CD4-positive, alpha-beta T cell treated with Interleukin-17A for 4 hours (primary cell): ENCODE measurements around the gene MOSPD3.
"Not testable (repeated sequence)": the region's sequence is repeated elsewhere in the genome, so short reads cannot be mapped to it uniquely, and the experiment has no call there.

ENCODE experiments used
- DNase-seq: peaks from one replicate; pipeline ENCODE4 v3.0.0-alpha.2; 2020; ENCODE audit warnings: mixed read lengths

Gene MOSPD3, protein sequence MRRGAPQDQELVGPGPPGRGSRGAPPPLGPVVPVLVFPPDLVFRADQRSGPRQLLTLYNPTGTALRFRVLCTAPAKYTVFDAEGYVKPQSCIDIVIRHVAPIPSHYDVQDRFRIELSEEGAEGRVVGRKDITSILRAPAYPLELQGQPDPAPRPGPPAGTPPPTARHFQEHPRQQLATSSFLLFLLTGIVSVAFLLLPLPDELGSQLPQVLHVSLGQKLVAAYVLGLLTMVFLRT

DNA sequence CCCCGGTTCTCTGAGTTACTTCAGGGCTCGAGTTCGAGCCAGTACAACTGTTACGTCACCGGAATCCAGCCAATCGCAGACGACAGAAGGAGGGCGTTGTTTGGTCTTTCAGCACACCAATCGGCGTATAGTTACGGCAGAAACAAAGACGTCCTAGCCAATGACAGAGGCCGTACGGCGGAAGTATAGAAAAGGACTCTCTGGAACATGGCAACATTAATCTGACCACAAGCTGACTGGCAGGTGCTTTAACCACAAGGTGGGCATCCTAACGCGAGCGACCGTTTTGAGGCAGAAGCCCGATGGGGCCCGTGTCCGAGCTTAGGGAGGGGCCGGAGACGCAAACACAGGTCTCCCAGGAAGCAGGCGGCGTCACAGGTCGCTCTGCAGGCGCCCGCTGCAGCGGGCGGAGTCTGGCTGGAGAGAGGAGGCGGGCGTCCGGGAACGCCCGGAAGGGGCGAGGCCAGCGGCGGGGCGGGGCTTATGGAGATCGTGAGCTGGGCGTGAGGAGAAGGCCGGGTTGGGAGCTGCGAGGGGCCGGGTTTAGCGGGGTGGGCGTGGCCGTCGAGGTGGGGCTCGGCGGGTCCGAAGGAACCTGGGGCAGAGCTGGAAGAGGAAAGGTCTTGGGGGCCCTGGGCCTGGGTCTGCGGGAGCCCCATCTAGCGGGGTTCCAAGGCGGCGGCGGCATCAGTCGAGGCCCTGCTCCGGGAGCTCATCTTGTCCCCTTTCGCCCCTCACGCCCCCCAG, at the start of gene MOSPD3:
Gene MOSPD3 (plus strand): TSS at position 558 of the 747 bp plus-strand sequence. CDS start 252 bp downstream, outside the sequence.
- peak; percentile 99 for DNase-seq

DNA sequence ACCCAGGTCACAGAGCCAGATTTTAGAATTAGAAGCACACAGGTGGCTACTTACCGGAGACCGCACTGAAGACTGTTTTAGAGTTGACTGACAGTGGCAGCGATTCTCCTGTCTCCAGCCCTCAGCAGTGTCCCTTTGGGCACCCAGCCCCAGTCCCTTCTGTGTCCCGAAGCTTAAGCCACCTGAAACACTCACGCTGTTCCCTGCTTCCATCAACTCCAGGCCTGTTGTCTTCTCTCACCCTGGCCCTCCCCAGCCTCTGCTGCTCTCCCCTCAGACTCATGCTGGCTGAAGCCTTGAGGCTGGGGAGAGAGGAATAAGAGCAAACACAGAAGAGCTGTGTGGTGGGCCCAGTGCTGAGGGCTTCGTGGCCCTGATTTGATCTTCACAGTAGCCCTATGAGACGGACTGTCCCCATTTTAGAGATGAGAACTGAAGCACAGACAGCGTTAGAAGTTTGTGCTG, 49.2 kb upstream of the MOSPD3 start:
- DNase-seq, result no peak

DNA sequence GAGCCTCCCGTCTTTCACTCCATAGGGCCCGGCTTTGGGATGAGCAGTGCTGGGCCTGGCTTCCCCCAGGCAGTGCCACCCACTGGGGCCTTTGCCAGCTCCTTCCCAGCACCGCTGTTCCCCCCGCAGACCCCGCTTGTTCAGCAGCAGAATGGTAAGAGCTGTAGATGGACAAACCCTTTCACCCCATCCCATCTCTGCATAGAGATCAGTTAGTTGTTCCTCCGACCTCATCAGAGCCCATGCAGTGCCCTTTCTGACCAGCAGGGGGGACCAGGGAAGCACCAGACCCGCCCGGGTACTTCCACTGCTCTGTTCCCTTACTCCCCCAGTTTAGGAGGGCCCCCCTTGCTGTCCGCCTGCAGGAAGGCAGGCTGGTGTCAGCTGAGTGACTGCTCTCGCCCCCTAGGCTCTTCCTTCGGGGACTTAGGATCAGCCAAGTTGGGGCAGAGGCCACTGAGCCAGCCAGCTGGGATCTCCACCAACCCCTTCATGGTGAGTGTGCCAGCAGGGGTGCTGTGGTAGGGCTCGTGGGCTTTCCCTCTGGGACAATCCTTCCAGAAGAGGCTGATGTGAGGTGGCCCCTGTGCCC, 48.4 kb upstream of the MOSPD3 start:
- DNase-seq, result peak; percentile 92

DNA sequence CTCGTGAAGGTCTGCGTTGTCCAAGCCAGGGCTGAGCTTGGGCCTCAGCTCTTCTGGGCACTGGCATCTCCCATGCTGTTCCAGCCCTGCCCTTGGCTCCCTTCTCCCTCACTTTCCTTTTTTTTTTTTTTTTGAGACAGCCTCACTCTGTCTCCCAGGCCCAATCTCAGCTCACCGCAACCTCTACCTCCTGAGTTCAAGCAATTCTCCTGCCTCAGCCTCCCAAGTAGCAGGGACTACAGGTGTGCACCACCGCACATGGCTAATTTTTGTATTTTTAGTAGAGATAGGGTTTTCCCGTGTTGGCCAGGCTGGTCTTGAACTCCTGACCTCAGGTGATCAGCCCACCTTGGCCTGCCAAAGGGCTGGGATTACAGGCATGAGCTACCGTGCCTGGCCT, 47.9 kb upstream of the MOSPD3 start:
- not testable (repeated sequence) for DNase-seq

DNA sequence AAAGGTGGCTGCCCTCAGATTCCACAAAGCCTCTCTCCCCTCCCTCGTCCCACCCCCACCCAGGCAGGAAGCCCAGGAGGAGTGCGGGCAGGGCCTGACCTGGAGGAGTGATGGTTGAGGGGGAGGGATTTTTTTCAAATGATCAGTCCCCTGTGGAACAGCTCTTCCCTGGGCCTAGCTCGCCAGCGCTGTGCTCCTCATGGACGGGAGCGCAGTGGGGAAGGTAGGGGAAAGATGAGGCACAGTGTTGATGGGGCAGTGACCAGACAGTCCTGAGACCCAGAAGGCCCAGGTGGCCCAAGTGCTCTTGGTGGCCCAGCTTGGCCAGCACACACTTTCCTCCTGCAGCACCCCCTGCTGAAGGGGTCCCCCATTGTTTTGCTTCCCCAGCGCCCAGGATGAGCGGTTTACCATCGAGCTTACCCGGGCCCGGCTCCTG, 47.2 kb upstream of the MOSPD3 start:
- DNase-seq, result no peak

DNA sequence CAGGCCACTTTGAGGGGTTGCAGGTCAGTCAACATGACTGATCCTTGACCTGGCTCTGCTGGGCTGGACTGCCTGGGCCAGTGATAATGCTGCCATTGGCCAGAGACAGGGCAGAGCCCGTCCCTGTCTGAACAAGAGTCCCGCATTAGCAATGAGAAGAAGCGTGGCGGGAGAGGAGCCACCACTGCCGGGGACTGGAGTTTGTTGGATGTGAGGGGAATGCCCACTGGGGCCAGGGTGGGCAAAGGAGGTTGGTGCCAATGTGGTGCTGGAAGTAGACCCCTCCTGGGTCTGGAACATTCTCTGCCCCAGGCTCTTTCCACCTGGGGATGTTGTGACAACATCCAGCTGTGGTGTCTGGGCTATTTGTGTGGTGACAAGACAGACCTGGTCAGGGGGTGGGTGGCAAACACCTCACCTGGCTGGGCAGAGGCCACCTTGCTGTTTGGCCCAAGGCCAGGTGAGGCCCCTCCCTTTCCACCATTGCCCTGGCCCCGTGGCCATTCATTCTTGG, 46.3 kb upstream of the MOSPD3 start:
- no peak for DNase-seq

DNA sequence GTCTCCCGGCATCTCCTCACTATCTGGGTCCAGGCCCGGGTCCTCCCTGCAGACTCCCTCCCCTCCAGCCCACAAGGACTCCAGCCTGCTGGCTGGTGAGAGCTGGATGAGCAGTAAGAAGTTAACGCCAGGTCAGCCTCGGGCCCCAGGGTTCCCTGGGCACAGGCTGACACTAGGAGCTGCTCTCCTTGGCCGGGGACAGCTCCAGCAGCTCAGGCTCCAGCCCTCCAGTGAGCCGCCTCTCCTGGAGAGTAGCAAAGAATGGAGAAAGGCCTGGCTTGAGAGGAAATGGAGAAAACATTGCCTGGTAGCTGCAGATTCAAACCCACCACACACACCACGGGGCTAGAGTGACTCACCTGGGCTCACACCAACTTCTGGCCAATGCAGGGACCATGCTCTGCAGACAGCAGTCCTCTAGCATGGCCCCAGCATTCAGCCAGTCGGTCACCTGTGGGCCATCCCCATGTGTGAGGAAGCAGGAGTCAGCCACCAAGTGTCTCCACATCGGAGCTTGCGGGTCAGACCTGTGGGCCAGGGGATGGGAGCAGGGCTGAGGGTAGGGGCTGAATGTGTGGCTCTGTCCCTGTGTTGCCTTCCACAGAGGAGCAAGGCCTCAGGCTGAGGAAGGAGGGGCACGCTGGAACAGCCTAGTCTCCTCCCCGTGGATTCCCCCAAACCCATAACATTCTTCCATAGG, 45.2 kb upstream of the MOSPD3 start:
- DNase-seq, result no peak

DNA sequence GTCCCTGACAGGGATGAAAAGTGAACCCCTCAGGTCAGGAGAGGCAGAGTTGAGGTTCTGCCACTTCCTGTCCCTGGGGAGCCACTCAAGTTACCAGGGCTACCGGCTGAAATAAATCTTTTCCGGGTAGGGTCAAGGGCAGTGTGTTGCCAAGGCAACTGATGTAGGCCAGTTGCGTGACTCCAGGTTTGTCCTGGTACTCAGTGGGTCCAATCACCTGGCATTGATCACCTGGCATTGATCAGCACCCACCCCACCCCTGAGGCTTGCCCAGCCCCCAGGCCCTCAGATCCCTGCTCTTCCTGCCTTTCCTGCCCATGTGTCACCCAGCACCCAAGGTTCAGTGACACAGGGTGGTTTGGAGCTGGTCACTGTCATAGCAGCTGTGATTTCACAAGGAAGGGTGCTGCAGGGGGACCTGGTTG, 44.6 kb upstream of the MOSPD3 start:
- DNase-seq, result no peak

DNA sequence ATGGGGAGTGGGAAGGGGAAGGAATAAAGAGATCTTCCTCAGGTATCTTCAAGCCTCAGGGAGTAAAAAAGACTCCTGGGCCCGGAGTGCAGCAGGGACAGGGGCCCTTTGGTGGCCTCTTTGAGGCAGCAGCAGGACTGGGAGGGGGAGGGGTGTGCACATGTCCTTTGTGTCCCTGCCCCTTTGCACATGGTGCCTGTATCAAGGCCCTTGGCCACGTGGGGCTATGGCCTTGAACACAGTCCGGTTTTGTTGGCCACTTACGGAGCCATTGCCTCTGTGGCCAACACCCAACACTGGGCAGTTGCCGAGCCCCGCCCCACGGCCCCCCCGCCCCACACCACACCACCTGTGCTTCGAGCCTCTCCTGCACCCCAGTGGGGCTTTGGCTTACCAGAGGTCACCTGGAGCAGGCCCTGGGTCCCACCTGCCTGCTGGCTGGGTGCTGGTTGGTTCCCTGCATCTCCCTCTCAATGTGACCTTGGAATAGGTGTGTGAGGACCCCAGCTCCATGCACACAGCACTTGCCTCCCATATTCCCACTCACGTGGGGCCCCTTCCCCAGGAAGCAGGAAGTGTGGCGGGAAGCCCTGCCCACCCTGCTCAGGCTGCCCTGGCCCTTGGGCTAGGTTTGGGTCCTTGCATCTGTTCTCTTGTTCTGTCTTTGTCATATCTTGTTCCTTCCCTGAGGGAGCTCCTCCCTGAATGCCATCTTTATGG, 44.0 kb upstream of the MOSPD3 start:
- no peak for DNase-seq

DNA sequence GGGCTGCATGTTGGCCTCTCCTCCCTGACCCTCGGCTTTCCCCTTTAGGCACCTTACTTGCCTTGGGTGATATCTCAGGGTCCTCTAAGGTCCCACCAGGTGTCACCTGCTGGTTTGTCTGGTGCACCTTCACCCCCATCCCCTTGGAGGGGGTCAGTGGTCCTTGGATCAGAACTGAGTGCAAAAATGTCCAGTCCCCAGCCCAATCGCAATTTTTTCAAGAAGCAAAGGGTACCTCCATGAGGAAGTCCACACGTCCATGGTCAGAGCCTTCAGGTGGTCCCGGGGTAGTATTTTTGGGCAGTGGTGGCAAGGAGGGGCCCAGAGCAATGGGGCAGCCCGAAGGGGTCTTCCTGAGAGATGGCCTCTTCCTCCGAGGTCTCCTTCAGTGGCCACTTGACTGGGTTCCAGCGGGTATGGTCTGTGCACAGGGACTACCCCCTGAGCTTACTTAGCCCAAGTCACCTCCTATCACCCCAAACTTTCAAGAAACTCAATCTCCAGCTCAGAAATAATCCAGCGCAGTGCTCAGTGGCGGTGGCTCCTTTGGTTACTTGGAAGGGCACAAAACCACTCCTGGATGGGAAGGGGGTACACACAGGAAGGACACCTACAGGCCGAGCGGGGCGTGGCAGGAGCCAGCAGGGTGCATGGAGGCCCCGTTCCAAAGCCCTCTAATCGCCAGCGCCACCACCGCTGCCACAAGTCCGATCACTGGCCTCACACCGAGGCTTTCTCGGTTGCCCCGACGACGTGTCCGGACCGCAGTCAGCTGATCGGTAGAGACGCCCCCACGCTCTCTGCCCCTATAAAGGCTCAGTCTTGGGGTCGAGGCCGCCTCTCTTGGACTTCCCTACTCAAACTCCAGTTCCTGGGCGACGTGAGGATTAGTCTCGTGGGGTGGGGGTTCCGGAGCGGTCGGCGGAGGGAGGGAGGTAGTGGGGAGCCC, 43.2 kb upstream of the MOSPD3 start:
- DNase-seq, result peak; percentile 66

DNA sequence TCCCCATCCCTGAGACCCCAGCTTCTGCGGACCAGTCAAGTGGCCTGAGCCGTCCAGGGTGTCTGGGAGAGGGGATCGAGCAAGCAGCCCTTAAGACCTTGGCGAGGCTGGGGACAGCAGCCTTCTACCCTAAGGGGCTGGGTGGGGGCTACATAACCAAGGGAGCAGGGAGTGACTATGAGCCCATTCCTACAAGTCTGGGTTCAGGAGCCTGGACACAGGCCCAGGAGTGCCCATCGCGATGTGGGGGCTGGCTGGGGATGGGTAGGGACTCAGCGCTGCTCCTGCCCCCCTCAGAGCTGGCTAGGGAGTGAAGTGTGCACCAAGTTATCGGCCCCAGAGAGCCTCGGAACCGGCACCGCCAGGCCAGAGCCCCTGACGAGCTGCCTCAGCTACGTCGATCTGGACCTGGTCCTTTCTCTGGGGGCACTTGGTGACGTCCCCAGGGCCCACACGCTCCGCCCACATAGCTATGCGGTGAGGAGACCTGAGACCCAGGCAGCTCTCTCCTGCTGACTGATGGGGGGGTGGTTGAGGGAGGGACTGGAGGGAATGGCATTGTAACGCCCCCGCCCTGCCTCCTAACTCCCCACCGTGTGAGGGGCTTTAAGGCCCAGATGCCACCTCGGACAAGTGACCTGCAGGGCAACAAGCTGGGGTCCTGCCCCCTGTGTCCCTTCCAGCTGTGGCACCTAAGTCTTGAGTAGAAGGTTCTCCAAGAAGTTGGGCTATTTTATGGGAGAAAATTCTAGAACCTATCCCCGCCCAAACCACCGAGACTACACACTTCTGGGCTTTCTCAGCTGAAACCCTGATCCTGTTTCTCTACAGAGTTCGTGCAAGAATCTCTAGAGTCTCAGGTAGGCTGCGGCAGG, 41.1 kb upstream of the MOSPD3 start:
- no peak for DNase-seq

DNA sequence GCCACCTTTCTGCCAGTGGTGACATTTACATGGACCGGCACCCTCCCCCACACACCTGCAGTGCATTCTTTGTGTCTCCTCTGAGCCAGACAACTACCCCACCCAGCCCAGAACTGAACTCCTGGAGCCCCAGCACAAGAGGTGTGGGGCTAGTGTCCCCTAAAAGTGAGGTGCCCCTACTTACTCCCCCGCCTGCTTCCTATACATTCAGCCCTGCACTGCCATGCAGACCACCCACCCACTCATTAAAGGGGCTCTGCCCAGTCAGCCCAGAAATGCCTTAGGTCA, 40.6 kb upstream of the MOSPD3 start:
- no peak for DNase-seq

DNA sequence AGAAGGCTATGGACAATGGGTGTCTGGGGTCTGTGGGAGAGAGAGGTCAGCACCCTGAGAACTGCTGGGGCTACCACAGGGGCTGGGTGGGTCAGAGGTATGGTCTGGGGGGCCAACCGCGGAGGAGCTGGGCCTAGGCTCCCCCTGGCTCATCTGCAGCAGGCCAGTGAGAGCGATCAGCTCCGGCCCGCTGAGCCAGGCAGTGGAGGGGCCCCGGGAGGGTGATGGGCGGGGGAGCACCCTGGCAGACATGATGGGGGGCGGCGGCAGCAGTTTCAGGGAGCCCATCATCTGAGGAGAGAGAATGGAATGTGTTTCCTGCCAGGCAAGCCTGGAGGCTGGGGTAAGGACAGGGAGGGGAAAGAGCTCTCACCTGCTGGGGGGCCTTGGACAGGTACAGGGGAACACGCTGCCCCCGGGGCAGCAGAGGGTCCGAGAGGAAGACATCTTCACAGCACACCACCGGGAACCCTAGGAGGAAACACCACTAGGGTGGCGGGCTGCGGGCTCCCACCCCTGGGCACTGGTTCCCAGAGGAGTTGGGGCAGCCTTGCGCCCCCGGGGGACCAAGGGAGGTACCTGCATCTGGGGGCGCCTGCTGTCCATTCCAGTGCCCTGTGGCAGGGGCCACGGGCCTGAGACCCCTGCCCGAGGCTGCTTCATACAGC, 39.9 kb upstream of the MOSPD3 start:
- DNase-seq, result no peak

DNA sequence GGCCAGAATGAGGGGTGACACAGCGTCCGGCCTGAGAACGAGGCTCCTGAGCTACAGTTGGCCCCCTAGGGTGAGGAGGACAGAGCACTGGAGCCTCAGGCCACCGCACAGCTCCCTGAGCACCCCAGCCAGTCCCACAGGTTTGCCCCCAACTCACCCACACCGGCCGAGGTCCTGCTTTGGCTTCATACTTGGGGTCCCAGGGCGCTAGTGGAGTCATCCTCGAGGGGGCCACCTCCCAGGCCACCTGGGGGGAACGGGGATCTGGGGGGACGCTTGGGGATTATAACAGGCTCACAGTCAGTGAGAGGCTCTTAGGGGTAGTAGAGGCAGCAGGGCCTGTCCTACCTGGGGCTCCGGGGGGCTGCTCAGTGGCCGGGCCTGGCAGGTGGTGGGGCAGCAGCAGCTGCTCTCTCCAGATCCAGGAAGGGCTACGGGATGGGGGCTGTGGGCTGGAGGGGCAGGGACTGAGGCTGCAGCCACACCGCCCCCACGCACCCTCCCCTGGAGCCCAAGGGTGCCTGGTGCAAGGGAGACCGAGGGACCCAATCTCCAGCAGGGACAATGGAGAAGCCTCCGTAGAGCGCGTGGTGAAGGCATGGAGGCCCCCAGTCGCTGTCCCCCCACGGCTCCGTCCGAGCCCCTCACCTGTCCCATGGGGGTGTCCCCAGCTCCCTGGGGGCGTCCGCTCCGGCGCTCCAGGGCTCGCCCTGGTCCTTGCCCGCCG, 39.2 kb upstream of the MOSPD3 start:
- no peak for DNase-seq

DNA sequence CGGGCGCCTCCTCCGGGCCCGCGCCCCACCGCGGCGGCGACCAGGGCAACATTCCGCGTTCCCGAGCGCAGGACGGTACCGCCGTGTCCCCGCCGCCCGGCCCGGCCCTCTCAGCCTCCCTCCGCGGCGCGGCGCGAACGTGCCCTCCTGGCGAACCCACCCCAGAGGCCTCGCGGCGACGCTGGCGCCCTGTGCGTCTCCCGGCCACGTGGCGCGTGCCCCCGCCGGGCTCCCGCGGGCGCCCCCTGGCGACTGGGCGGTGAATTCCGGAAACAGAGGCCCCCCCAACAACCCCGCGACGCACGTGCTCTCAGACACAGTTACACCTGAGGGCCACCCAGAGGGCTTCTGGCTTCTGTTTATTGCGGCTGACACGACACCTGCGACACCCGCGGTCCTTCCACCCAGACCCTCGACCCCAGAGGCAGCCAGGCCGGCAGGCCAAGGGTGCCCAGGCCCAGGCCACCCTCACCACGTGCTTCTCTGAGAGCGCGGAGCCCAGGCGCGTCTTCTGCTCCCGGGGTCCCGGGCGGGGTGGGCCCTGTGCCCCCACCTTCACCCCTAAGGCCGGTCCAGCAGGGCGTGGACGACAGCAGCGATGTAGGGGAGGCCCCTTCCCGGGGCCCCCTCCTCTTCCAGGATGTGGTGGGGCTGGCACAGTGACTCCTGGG, 38.5 kb upstream of the MOSPD3 start, which contains the start of gene SAP25:
Gene SAP25 (minus strand): TSS at position 210 of the 671 bp plus-strand sequence. CDS start 158 bp downstream, at position 52.
- no peak for DNase-seq

DNA sequence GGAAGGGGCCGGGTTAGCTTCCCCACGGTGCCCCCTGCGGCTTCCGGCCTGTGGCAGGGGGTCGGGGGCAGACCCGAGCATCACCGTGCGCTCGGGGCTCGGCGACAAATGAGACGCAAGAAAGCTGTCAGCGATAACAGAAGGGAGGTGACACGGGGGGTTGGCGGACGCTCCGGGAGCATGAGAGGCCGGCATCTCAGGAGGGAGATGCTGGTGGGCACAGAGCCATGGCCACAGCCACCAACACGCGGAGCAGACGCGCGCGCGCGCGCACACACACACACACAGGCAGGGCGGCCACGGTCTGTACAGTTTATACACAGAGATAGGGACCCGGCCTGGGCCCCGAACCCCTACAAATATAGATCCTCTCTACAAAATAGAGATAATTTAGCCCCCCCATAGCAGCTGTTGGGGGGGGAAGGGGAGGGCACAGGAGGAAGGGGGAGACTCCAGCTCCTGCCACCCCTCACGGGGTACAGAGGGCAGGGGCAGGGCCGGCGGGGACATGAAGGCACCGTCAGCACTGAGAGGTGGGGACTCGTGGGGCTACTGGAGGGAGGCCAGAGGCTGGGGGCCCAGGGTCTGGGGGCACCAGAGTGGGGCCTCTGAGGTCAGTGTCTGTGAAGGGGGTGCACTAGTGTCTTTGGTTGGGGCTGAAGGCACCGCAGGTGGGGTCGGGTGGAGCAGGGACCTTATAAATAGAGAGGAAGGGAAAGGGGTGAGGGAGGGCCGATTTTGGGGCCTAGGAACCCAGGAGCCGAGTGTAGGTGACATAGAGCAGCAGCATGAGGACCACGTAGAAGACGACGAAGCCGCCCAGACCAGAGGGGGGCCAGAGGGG, 37.8 kb upstream of the MOSPD3 start:
- DNase-seq, result no peak

DNA sequence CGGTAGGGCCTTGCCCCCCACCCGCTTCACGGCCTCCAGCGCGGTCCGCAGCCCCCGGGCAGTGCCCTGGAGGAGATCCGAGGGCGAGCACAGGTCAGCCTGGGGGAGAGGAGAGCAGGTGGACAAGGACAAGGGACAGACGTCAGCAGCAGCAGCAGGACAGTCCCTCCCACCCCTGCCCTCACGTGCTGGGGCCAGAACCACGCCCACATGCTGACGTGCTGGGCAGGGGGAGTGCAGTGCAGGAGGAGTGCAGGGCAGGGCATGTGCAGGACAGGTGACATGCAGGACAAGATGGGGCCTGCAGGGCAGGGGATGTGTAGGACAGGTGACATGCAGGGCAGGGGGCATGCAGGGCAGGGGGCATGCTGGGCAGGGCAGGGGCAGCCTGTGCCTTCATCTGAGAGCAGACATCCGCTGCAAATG, 37.1 kb upstream of the MOSPD3 start:
- no peak for DNase-seq
